T-cell (primary cell): ENCODE results near the gene GCSAML. TPM values are rescaled to one million over a fixed set of nuclear protein-coding genes. Genes with fewer than 3 reads are reported as not detected.
A peak's percentile ranks its signal among the peaks of the same experiment; 100 is the strongest.

Source experiments
- ATAC-seq, 4 experiments: fragments of 200-7000 bp in 3 of 4; fragments of 150-1000 bp in 1 of 4; cut with Tn5 transposase; replicated peaks in 1 of 4; 1 replicate in 3 of 4; 2 replicates in 1 of 4; pipeline ENCODE4 v1.10.0; 2021; ENCODE audit warnings: moderate library complexity in 3 of 4, mild to moderate bottlenecking in 2 of 4, moderate number of reproducible peaks in 1 of 4
- CTCF ChIA-PET, 2 donors: fragments of 300-600 bp; sonication (Branson Sonifier 250); formaldehyde crosslinking; loops; one replicate each; lab custom pipeline; 2022; ENCODE audit warnings: antibody characterized with exemption in 2 of 2; lab: Charles Lee
- POLR2A ChIA-PET, 2 donors: fragments of 300-600 bp; sonication (Branson Sonifier 250); formaldehyde crosslinking; loops; one replicate each; lab custom pipeline; 2022; ENCODE audit warnings: antibody characterized with exemption in 2 of 2; lab: Charles Lee
- DNase-seq, 35 experiments: peaks; one replicate each; pipeline versions ENCODE4 v3.0.0 to v3.0.0-alpha.2; 2013 to 2023
- H3K27ac ChIP-seq: one replicate; pipeline ENCODE4 v1.5.1; 2013; ENCODE audit warnings: low read length
- H3K27me3 ChIP-seq, 2 experiments: replicated peaks in 1 of 2; 1 replicate in 1 of 2; 2 replicates in 1 of 2; pipeline versions ENCODE4 v1.6.1 to v1.7.0; 2013; ENCODE audit warnings: low read length in 1 of 2, mixed read lengths in 1 of 2; ENCODE audit not compliant: control insufficient read depth in 2 of 2, insufficient read depth in 2 of 2; ENCODE audit errors: extremely low read depth in 1 of 2
- H3K36me3 ChIP-seq, 2 donors: 1 replicate in 1 of 2; 2 replicates in 1 of 2; pipeline versions ENCODE4 v1.6.1 to v1.7.0; 2013; ENCODE audit warnings: low read length in 1 of 2; ENCODE audit not compliant: control insufficient read depth in 2 of 2, insufficient read depth in 1 of 2; ENCODE audit errors: extremely low read depth in 1 of 2
- H3K4me1 ChIP-seq, 2 experiments: 1 replicate in 1 of 2; 2 replicates in 1 of 2; pipeline versions ENCODE4 v1.6.1 to v1.7.0; 2013; ENCODE audit warnings: low read length in 2 of 2, mixed read lengths in 1 of 2; ENCODE audit not compliant: insufficient read depth in 2 of 2, control insufficient read depth in 1 of 2; ENCODE audit errors: extremely low read depth in 1 of 2
- H3K4me3 ChIP-seq, 2 donors: 1 replicate in 1 of 2; 2 replicates in 1 of 2; pipeline versions ENCODE4 v1.5.1 to v1.7.0; 2013; ENCODE audit warnings: mild to moderate bottlenecking in 2 of 2, low read length in 1 of 2, moderate library complexity in 1 of 2; ENCODE audit not compliant: control insufficient read depth in 1 of 2; ENCODE audit errors: extremely low read depth in 1 of 2
- H3K9me3 ChIP-seq: 2 replicates; pipeline ENCODE4 v1.7.0; 2013
- H3K27ac Mint-ChIP-seq, 2 donors: one replicate each; pipeline ENCODE4 v1.8.0; 2020 to 2021; ENCODE audit warnings: mild to moderate bottlenecking in 2 of 2, mixed read lengths in 2 of 2
- H3K27me3 Mint-ChIP-seq, 2 donors: one replicate each; pipeline ENCODE4 v1.8.0; 2021 to 2022; ENCODE audit warnings: mixed read lengths in 2 of 2
- H3K36me3 Mint-ChIP-seq: one replicate; pipeline ENCODE4 v1.8.0; 2021; ENCODE audit warnings: mixed read lengths
- H3K4me1 Mint-ChIP-seq, 3 donors: one replicate each; pipeline ENCODE4 v1.8.0; 2020 to 2022; ENCODE audit warnings: mixed read lengths in 3 of 3, mild to moderate bottlenecking in 1 of 3
- H3K4me3 Mint-ChIP-seq, 3 donors: one replicate each; pipeline ENCODE4 v1.8.0; 2020 to 2022; ENCODE audit warnings: mild to moderate bottlenecking in 3 of 3, mixed read lengths in 3 of 3, moderate library complexity in 3 of 3
- H3K9me3 Mint-ChIP-seq, 3 donors: one replicate each; pipeline ENCODE4 v1.8.0; 2020 to 2022; ENCODE audit warnings: mixed read lengths in 3 of 3
- WGBS: methylation state at CpG from one replicate; pipeline ENCODE4 v1.1.5; 2013; ENCODE audit warnings: missing lambda C conversion rate; ENCODE audit not compliant: insufficient coverage; 5-methylcytosine and 5-hydroxymethylcytosine counted together
- total RNA-seq, 35 experiments: library from RNA in 6 of 35; stranded (reverse) in 6 of 35; fragments of 120-200 nt in 1 of 35; gene quantifications; one replicate each; pipeline versions ENCODE4 v1.2.1 to v1.2.4 and lab custom pipeline; 2013 to 2026

GCSAML gene
- total RNA-seq, 5 donors from 2014 or later (not counting 1 experiment from before 2014, with no cell fraction given), result 0.26 to 0.85 (median 0.36) TPM; not detected in 1

DNA sequence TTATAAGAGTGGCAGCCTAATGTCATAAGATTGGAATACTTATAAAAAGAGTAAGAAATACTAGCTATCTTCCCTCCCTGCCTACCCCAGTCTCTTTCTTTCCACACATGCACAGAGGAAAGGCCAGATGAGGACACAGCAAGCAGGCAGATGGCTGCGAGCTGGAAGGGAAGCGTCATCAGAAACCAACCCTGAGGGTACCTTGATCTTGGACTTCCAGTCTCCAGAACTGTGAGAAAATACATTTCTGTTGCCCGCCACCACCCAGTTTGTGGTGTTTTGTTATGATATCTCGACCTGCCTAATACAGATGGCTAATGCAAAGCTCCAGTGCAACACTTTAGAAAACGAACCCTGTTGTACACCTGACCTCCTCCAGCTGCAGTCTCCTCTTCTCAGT is 10.4 kb upstream of the GCSAML start:
- DNase-seq (no peak), ATAC-seq (no peak)
- H3K27ac Mint-ChIP-seq, result no peak overlapping the region
- no peak overlapping the region for H3K4me3 ChIP-seq
- no peaks in the 10 kb centered on the region for H3K9me3 ChIP-seq
- H3K27me3 ChIP-seq, result peaks cover 0 to 4% of the 10 kb centered on the region in 2 experiments
- H3K27me3 Mint-ChIP-seq, result peaks cover 12% of the 10 kb centered on the region in 2 donors
- peaks cover 0 to 2% (median 0%) of the 10 kb centered on the region in 3 donors for H3K4me1 Mint-ChIP-seq
- no peaks in the 10 kb centered on the region for H3K36me3 Mint-ChIP-seq
- POLR2A ChIA-PET, result no interaction called here
- H3K36me3 ChIP-seq, result no peaks in the 10 kb centered on the region
- CTCF ChIA-PET, result no interaction called here
- H3K4me1 ChIP-seq, result no peaks in the 10 kb centered on the region
- H3K4me3 Mint-ChIP-seq, result no peak overlapping the region
- H3K27ac ChIP-seq, result no peak overlapping the region
- 70% methylated on average over 4 of the region's 5 CpGs for WGBS
- H3K9me3 Mint-ChIP-seq, result no peaks in the 10 kb centered on the region

DNA sequence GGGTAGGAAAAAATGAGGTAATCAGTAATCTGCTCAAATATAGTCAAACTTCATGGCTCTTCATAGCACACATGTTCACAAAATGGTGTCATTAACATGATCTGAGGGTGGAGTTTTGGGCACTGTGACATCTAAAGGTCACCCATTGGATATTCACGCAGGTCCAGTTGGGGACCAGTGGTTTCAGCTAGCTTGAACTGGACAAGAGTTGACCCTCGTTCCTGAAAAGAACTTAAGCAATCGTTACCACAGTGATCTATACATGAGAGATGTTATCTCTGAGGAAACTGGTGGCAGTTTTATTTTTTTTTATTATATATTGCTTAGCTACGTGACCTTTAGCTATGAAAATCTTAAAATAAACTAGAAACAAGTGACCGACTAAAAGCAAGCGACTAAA is 9.7 kb upstream of the GCSAML start:
- H3K4me3 Mint-ChIP-seq, result no peak overlapping the region
- H3K27ac Mint-ChIP-seq, result no peak overlapping the region
- no peak overlapping the region for H3K4me3 ChIP-seq
- H3K4me1 Mint-ChIP-seq, result peaks cover 0 to 2% (median 0%) of the 10 kb centered on the region in 3 donors
- no peaks in the 10 kb centered on the region for H3K4me1 ChIP-seq
- POLR2A ChIA-PET, result no interaction called here
- no peaks in the 10 kb centered on the region for H3K9me3 ChIP-seq
- H3K27me3 Mint-ChIP-seq, result peaks cover 12% of the 10 kb centered on the region in 2 donors
- H3K27ac ChIP-seq, result no peak overlapping the region
- peaks cover 0 to 4% of the 10 kb centered on the region in 2 experiments for H3K27me3 ChIP-seq
- DNase-seq, result no peak
- H3K9me3 Mint-ChIP-seq, result no peaks in the 10 kb centered on the region
- WGBS, result 82% methylated on average over 3 of the region's 6 CpGs
- CTCF ChIA-PET, result no interaction called here
- no peaks in the 10 kb centered on the region for H3K36me3 ChIP-seq
- no peaks in the 10 kb centered on the region for H3K36me3 Mint-ChIP-seq
- no peak for ATAC-seq

DNA sequence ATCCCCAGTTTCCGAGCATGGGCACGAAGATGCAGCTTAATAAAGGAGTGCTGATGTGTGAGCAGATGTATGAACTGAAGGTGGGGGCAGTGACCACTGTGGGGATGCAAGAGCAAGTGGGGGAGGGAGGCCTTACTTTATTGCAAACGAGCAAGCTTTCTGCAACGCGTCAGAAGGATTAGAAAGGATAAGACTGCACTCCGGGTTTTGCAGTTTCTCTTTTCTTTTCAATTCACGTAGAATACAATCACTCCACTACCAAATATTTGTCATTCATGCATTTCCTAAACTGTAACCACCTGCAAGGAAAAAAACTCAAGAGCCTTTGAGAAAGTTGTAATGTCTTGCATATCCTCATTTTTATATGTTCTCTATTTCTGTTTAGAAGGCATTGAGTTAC is 8.4 kb upstream of the GCSAML start:
- no peak for DNase-seq
- H3K36me3 Mint-ChIP-seq, result no peaks in the 10 kb centered on the region
- Histone ChIP-seq H3K4me1 (no peaks in the 10 kb centered on the region), H3K36me3 (no peaks in the 10 kb centered on the region), H3K9me3 (no peaks in the 10 kb centered on the region), H3K4me3 (no peak overlapping the region), H3K27me3 (peaks cover 0 to 4% of the 10 kb centered on the region in 2 experiments), H3K27ac (no peak overlapping the region)
- peaks cover 0 to 2% (median 0%) of the 10 kb centered on the region in 3 donors for H3K4me1 Mint-ChIP-seq
- ChIA-PET POLR2A (interaction anchor here in 1 of 2 donors (1.2 kb wide), 1 partner anchor 13 kb away, joined by 7 read pairs; no protein-coding TSS in a partner anchor), CTCF (no interaction called here)
- H3K9me3 Mint-ChIP-seq, result no peaks in the 10 kb centered on the region
- WGBS, result 28% methylated on average over 4 of the region's 7 CpGs
- H3K4me3 Mint-ChIP-seq, result no peak overlapping the region
- no peak for ATAC-seq
- no peak overlapping the region for H3K27ac Mint-ChIP-seq
- peaks cover 9 to 11% of the 10 kb centered on the region in 2 donors for H3K27me3 Mint-ChIP-seq

DNA sequence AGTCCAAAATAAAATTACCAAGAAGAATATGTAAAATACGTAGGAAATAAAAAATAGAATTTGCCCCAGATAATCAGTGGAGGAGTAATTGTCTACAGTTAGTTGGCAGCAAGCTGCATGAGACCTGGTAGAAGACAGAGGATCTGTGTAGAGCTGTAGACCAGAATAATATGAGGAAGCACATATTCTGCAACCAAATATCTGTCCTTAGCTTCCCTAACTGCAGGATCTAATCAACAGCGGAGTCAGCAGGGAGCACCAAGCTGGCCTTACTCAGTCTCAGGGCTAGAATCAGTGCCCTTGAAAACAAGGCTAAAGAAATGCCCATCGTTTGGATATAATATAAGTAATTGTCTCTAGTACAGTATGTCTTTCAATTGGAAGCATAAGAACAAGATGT is 6.1 kb upstream of the GCSAML start:
- no peak for DNase-seq
- Mint-ChIP-seq H3K4me3 (no peak overlapping the region), H3K4me1 (peaks cover 0 to 2% (median 0%) of the 10 kb centered on the region in 3 donors), H3K27ac (no peak overlapping the region), H3K9me3 (no peaks in the 10 kb centered on the region), H3K36me3 (no peaks in the 10 kb centered on the region), H3K27me3 (peaks cover 12 to 14% of the 10 kb centered on the region in 2 donors)
- CTCF ChIA-PET, result no interaction called here
- ATAC-seq, result no peak
- Histone ChIP-seq H3K27me3 (peaks cover 0 to 4% of the 10 kb centered on the region in 2 experiments), H3K4me3 (no peak overlapping the region), H3K4me1 (no peaks in the 10 kb centered on the region), H3K36me3 (no peaks in the 10 kb centered on the region), H3K27ac (no peak overlapping the region), H3K9me3 (no peaks in the 10 kb centered on the region)
- no CpG with 5 or more reads among the region's 3 CpGs for WGBS
- POLR2A ChIA-PET, result no interaction called here

DNA sequence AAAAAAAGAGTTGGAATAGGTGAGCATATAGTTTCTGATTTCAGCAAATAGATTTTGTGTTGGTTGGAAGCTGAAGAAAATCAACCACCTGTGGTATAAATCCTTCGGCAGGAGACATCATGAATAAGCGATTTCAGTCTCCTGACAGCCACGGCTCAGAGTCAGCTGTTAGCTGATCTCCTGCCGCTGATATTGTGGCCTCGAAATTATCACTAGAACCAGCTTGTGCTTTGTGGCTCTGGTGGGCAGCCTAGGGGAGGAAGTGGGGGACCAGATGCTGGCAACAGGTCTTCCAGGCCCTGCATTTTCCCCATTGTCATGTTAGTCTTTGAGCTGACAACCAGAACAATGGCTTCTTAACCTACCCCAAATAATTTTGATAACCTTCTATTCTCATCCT is 842 bp upstream of the GCSAML start:
- peaks cover 8 to 10% (median 8%) of the 10 kb centered on the region in 3 donors for H3K4me1 Mint-ChIP-seq
- ChIA-PET CTCF (no interaction called here), POLR2A (no interaction called here)
- no peaks in the 10 kb centered on the region for H3K36me3 Mint-ChIP-seq
- Histone ChIP-seq H3K4me3 (no peak overlapping the region), H3K4me1 (no peaks in the 10 kb centered on the region), H3K9me3 (no peaks in the 10 kb centered on the region), H3K36me3 (no peaks in the 10 kb centered on the region), H3K27me3 (peaks cover 0 to 3% of the 10 kb centered on the region in 2 experiments), H3K27ac (no peak overlapping the region)
- WGBS, result 5% methylated on average over 5 of the region's 5 CpGs
- no peaks in the 10 kb centered on the region for H3K9me3 Mint-ChIP-seq
- DNase-seq (peak in 9 of 35 experiments; percentile 3 to 30 (median 23)), ATAC-seq (no peak)
- H3K27me3 Mint-ChIP-seq, result peaks cover 18% of the 10 kb centered on the region in 2 donors
- no peak overlapping the region for H3K27ac Mint-ChIP-seq
- H3K4me3 Mint-ChIP-seq, result no peak overlapping the region

DNA sequence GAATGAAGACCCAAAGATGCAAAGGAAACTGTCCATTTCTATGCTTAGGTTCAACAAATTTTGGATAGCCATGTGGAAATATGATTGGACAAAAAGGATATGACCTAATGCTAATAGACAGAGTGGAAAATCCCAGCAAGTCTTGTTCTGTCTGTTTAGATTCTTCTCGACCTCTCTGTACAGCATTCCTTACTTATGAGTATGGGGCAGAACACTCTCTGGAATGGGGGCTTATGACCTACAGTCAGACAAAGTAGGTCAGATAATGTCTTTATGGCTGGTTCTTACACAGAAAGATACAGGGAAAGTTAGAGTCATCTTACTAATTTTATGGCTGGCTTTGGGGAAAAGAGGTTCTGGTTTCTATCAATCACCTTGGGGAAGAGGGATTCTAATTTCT is 2.8 kb downstream of the GCSAML start:
- Mint-ChIP-seq H3K27ac (no peak overlapping the region), H3K27me3 (peaks cover 14 to 15% of the 10 kb centered on the region in 2 donors), H3K36me3 (no peaks in the 10 kb centered on the region), H3K9me3 (no peaks in the 10 kb centered on the region), H3K4me3 (no peak overlapping the region), H3K4me1 (peaks cover 8 to 10% (median 8%) of the 10 kb centered on the region in 3 donors)
- Histone ChIP-seq H3K4me3 (no peak overlapping the region), H3K27ac (no peak overlapping the region), H3K36me3 (no peaks in the 10 kb centered on the region), H3K4me1 (no peaks in the 10 kb centered on the region), H3K27me3 (peaks cover 0 to 3% of the 10 kb centered on the region in 2 experiments), H3K9me3 (no peaks in the 10 kb centered on the region)
- CTCF ChIA-PET, result interaction anchor here in 1 of 2 donors (0.6 kb wide), 1 partner anchor 161 kb away, joined by 4 read pairs; no protein-coding TSS in a partner anchor
- no peak for ATAC-seq
- WGBS, result no CpG with 5 or more reads among the region's 1 CpG
- POLR2A ChIA-PET, result interaction anchor here in 1 of 2 donors (0.5 kb wide), 1 partner anchor 11 kb away, joined by 4 read pairs; no protein-coding TSS in a partner anchor
- no peak for DNase-seq
